Esophagus squamous epithelium (tissue), 4 donors: Measurements from ENCODE around the gene SMNDC1.

ENCODE experiments used
- CTCF ChIP-seq, 6 experiments: fragments of 450-650 bp in 4 of 6; fragments of 200-600 bp in 2 of 6; sonication (generic) in 2 of 6; IDR thresholded peaks; one replicate each; pipeline ENCODE4 v1.5.1; 2016 to 2019; ENCODE audit warnings: antibody characterized with exemption in 6 of 6, mild to moderate bottlenecking in 4 of 6, moderate library complexity in 4 of 6
- POLR2A ChIP-seq, 4 donors: fragments of 450-650 bp; IDR thresholded peaks; one replicate each; pipeline ENCODE4 v1.6.1; 2017; ENCODE audit warnings: antibody characterized with exemption in 4 of 4, mild to moderate bottlenecking in 4 of 4, moderate library complexity in 3 of 4

- TF ChIP-seq CTCF (IDR thresholded peaks at IDR 0.05), result no peak
- TF ChIP-seq POLR2A (IDR thresholded peaks at IDR 0.05), result no peak
Observed at GRCh38 chr10:110344622-110345021, 39.9 kb upstream of the SMNDC1 start.
